ENCODE results near the gene WDR75.

WDR75 gene

GRCh38 chr2:189501487-189501886, 60.2 kb downstream of the WDR75 start:
- DNase-seq = no peak

- no peak for DNase-seq
Measured at GRCh38 chr2:189502714-189503113, 61.4 kb downstream of the WDR75 start.

- DNase-seq = no peak
Measured at GRCh38 chr2:189504238-189504637, 63.0 kb downstream of the WDR75 start.

GRCh38 chr2:189505492-189505891, 64.2 kb downstream of the WDR75 start:
- DNase-seq = no peak

- peak; percentile 20 to 26 for DNase-seq
Measured at GRCh38 chr2:189506514-189506976, 65.3 kb downstream of the WDR75 start.

GRCh38 chr2:189511210-189511959, 70.1 kb downstream of the WDR75 start:
- DNase-seq = no peak

GRCh38 chr2:189511960-189512319, 70.7 kb downstream of the WDR75 start:
- no peak for DNase-seq

- no peak for DNase-seq
Measured at GRCh38 chr2:189512879-189513278, 71.6 kb downstream of the WDR75 start.

GRCh38 chr2:189514104-189514503, 72.8 kb downstream of the WDR75 start:
- no peak for DNase-seq

GRCh38 chr2:189515264-189515663, 74.0 kb downstream of the WDR75 start:
- DNase-seq = no peak

- no peak for DNase-seq
Measured at GRCh38 chr2:189516546-189516945, 75.3 kb downstream of the WDR75 start.

- DNase-seq = no peak
Measured at GRCh38 chr2:189517847-189518535, 76.7 kb downstream of the WDR75 start.

GRCh38 chr2:189519631-189520387, 78.5 kb downstream of the WDR75 start:
- no peak for DNase-seq

- peak in 1 of 2 experiments; percentile 33 for DNase-seq
Measured at GRCh38 chr2:189521699-189522434, 80.6 kb downstream of the WDR75 start.

- no peak for DNase-seq
Measured at GRCh38 chr2:189522435-189523151, 81.3 kb downstream of the WDR75 start.

- DNase-seq = no peak
Measured at GRCh38 chr2:189524746-189525145, 83.5 kb downstream of the WDR75 start.
